HG03095 (cell line): ENCODE results near the gene HDAC3.
A peak's percentile ranks its signal among the peaks of the same experiment; 100 is the strongest.
"Not testable (repeated sequence)": the region's sequence is repeated elsewhere in the genome, so short reads cannot be mapped to it uniquely, and the experiment has no call there.

Source experiments
- ATAC-seq: cut with Tn5 transposase; IDR thresholded peaks from one replicate; pipeline ENCODE4 v1.9.1; 2021; ENCODE audit warnings: moderate library complexity; ENCODE audit not compliant: unreplicated experiment

The HDAC3 gene

GRCh38 chr5:141636106-141636412, 590 bp downstream of the HDAC3 start:
- ATAC-seq: no peak

DNA sequence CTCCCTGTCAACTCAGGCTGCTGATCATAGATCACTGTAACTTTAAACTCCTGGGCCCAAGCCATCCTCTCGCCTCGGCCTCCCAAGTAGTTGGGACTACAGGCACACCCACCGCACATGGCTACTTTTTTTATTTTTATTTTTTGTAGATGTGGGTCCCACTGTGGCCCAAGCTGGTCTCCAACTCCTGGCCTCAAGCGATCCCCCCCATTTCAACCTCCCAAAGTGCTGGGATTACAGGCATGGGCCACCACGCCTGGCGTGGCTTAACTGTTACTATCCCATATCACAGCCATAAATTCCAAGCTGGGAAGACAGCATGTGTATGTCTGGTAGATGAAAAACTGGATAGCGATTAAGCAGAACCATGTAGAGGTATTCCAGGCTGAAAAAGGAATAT, 1.0 kb downstream of the HDAC3 start:
- no peak for ATAC-seq

DNA sequence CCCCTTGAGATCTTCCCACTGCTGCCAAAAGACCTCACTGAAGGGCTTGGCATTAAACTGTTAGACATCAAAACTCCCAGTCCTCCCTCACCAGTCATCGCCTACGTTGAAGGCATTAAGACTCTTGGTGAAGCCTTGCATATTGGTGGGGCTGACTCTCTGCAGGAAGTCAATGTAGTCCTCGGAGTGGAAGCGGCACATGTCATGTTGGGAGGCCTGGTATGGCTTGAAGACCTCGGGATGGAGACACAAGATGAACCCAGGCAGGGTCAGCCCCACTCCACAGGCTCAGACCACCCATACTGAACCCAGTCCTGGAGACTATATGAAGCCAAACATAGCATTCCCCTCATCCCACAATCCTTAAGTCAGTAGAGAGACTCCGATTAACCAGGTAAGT, 1.9 kb downstream of the HDAC3 start:
- no peak for ATAC-seq

- ATAC-seq: peak; percentile 66
Observed at GRCh38 chr5:141633871-141634561, 2.6 kb downstream of the HDAC3 start.

GRCh38 chr5:141632650-141633049, 4.0 kb downstream of the HDAC3 start:
- ATAC-seq: no peak

DNA sequence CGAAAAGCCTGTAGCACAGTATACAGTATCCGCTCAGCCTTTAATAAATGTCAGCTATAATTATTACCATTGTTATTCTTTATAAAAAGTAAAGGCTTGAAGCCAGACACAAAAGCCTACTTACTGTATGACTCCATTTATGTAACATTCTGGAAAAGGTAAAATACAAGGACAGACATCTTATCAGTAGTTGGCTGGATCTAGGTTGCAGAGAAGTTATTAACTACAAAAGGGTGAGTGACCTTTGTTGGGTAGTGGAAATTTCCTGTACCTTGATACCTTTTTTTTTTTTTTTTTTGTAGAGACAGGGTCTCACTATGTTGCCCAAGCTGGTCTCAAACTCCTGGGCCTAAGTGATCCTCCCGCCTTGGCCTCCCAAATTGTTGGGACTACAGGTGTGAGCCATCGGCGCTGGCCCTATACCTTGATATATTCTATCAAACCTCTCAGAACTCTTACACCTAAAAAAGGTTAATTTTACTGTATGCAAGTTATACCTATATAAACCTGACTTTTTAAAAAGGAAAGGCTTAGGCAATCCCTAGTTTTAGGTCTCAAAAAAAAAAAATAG, 6.0 kb downstream of the HDAC3 start:
- no peak for ATAC-seq

DNA sequence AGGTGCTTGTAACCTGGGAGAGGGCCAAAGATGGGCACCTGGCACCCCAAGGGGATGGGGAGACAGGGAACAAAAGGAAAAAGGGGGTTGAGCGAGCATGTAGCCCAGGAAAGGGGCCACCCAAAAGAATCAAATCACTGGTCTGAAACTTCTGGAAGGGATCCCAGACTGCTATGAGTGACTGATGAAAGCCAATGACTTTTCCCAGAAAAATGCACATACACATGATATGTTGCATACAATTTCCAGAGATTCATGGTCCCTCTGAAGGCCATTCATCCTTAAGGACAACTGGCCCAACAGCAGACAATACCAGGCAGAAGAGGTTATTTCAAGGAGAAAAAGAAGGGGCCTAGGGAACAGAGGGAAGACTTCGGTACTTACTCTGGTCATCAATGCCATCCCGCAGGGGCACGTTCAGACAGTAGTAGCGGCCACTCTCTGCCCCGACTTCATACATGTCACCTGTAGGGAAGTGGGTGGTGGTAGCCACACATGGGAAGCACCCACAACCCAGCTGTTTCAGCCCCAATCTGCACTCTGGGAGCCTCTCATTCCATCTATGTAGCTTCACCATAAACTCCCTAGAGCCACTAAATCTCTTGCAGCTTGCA, 8.4 kb downstream of the HDAC3 start:
- no peak for ATAC-seq

GRCh38 chr5:141623611-141624010, 13.0 kb downstream of the HDAC3 start:
- ATAC-seq: no peak

DNA sequence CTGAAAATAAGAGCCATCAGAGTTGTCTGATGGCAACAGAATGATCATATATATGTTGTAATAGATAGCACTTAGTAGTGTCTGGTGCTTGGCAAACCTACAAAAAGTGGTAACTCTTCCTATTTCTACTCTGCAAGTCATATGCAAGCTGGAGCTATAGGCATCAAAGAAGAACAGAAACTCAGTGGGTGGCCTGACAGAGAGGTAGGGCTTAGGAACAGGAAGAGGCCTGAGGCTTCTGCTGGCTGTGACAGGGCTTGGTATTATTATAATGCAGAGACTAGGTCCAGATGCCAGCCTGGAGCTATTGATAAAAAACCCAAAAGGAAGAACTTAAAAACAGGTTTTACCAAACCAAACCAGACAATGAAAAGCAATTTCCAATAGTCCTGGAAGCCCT, 13.5 kb downstream of the HDAC3 start:
- peak; percentile 44 for ATAC-seq

GRCh38 chr5:141618804-141619554, 17.7 kb downstream of the HDAC3 start, which contains the start of gene DIAPH1:
Gene DIAPH1 (minus strand): TSS chr5:141619000. CDS start chr5:141618914, 86 bp downstream.
- ATAC-seq: peak; percentile 78

- ATAC-seq: peak; percentile 31
Observed at GRCh38 chr5:141618030-141618803, 18.4 kb downstream of the HDAC3 start.

DNA sequence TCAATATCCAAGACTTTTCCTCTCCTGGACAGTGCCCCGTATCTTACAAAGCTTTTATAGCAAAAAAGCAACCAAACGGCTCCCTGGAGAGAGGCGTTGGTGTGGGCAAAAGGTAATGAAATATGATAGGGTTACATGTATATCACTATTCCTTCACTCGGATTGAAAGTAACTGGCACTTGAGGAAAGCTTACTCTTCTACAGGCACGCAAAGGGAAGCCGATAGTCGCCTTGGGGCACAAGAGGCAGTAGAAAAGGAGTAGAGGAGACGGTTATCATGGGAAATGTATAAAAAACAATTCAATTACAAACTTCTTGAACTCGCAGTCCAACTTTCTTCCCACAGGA, 19.0 kb downstream of the HDAC3 start:
- no peak for ATAC-seq

GRCh38 chr5:141617128-141617527, 19.5 kb downstream of the HDAC3 start:
- no peak for ATAC-seq

DNA sequence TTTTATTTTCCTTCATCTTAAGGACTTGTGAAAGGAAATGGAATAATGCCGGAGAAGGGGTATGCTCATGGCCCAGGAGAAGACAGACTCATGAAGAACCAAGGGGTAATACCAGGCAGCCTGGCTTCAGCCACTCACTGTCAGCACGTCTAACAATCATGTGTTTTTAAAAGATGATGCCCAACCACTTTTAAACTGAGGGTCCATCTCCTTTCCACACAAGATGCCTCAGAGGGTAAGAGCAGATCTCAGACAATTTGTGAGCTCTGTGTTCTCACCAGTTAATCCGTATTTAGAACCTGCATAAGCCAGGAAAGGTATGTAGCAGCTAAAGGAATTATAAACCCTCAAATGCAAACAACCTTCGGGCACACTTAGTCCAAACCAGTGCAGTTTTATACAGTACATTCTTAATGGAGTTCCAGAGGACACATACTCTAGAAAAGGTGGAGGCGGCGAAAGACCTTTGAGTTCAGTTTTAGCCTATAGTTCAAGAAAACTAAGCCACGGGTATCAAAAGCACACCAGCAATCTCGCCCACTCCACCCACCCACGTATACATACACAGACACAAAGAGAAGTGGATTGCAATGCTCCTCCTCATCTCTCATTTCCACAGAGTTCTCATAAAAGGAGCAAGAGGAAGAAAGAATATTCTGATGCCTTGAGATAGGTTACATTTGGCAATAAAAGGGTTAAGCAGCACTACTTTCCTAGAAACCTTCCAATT, 20.5 kb downstream of the HDAC3 start:
- no peak for ATAC-seq

DNA sequence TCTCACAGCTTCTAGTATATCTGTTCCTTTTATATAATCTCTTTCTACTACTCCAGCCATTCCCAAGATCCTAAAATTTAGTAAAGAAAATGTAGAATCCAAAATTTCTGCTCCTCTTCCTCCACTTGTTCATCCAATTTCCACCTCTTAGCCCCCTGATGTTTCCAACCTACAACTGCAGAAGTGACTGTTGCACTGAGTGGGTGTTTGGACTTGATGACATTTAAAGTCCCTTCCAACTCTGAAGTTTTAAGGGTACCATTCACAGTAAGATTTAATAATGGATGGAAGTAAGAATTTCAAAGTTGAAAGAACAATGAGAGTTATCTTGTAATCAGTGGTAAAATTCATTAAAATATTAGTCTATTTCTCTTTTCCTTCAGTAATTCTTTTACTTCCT, 23.3 kb downstream of the HDAC3 start:
- no peak for ATAC-seq

GRCh38 chr5:141611289-141611688, 25.4 kb downstream of the HDAC3 start:
- no peak for ATAC-seq

DNA sequence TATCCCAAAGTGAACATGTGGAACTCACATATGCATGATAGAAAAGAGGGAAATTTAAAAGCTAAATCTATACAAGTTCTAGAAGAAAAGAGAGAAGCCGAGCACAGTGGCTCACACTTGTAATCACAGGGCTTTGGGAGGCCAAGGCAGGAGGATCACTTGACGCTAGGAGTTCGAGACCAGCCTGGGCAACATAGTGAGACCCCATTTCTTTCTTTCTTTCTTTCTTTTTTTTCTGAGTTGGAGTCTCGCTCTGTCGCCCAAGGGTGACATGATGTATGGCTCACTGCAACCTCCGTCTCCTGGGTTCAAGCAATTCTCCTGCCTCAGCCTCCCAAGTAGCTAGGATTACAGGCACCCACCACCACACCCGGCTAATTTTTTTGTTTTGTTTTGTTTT, 26.7 kb downstream of the HDAC3 start:
- not testable (repeated sequence) for ATAC-seq

GRCh38 chr5:141609044-141609443, 27.6 kb downstream of the HDAC3 start:
- no peak for ATAC-seq

DNA sequence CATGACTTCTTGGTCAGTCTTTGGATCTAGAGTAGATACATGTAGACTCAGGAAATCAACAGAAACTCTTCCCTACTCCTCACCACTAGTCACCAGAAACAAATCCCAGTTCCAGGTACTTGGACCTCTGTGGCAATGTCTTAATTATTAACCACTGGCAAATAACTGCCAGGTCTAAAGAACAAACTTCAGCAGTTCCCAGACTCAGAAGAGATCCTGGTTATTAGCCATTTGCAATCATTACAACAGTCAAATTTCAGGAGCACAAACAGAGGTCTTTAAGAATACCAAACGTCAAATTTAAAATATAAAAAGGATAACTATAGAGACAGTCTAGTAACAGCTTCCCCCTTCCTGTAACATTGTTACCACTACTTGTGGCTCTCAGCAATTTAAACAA, 28.1 kb downstream of the HDAC3 start:
- ATAC-seq: no peak

DNA sequence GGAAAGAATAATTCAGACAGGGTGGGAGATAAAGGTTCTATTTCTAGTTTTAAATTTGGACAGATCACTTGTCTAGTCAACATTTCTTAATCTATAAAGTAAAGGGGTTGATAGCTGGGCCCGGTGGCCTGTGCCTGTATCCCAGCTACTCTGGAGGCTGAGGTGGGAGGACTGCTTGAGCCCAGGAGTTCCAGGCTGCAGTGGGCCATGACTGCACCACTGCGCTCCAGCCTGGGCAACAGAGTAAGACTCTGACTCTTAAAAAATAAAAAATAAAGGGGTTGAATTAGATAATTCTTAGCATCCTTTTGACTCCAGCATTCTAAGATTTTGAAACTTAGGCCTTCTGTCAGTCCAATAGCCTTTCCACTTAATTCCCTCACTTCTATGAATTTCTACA, 28.6 kb downstream of the HDAC3 start:
- no peak for ATAC-seq
